ENCODE data around the gene SGIP1. TPM values are rescaled to one million over a fixed set of nuclear protein-coding genes. Genes with fewer than 3 reads are reported as not detected.
"Not testable (repeated sequence)": the region's sequence is repeated elsewhere in the genome, so short reads cannot be mapped to it uniquely, and the experiment has no call there.

SGIP1 gene
- total and polyA plus RNA-seq, 7 donors, result 0.74 to 3.7 (median 1.0) TPM

- H3K4me1 ChIP-seq, result no peaks in the 10 kb centered on the region
- intact Hi-C loops (cut with DNase I), result no loop called here
- TF ChIP-seq CTCF (IDR thresholded peaks at IDR 0.05), result no peak
- H3K27me3 ChIP-seq (ENCODE audit: insufficient read depth in 3 of 3, low read length in 2 of 3), result no peaks in the 10 kb centered on the region
- DNase-seq (no peak), ATAC-seq (no peak)
- WGBS, 3 donors, result 77 to 81% (median 79%) methylated on average over 6 of the region's 6 CpGs
- H3K9me3 ChIP-seq, result no peaks in the 10 kb centered on the region
- no peak overlapping the region for H3K4me3 ChIP-seq
- H3K36me3 ChIP-seq (ENCODE audit: insufficient read depth in 1 of 2, low read depth in 1 of 2), result no peaks in the 10 kb centered on the region
- H3K27ac ChIP-seq, result no peak overlapping the region
Observed at GRCh38 chr1:66788231-66788939, 254.4 kb downstream of the SGIP1 start.

GRCh38 chr1:66791621-66792610 is 258.0 kb downstream of the SGIP1 start:
- Histone ChIP-seq H3K36me3 (ENCODE audit: insufficient read depth in 1 of 2, low read depth in 1 of 2) (no peaks in the 10 kb centered on the region), H3K27ac (no peak overlapping the region), H3K27me3 (ENCODE audit: insufficient read depth in 3 of 3, low read length in 2 of 3) (no peaks in the 10 kb centered on the region), H3K4me3 (no peak overlapping the region), H3K9me3 (no peaks in the 10 kb centered on the region), H3K4me1 (no peaks in the 10 kb centered on the region)
- ATAC-seq, result no peak
- no peak for DNase-seq
- 88 to 89% (median 88%) methylated on average over 5 of the region's 5 CpGs for WGBS, 3 donors
- no peak for TF ChIP-seq CTCF (IDR thresholded peaks at IDR 0.05)
- intact Hi-C loops (cut with DNase I), result no loop called here

- H3K4me1 ChIP-seq; H3K27ac ChIP-seq; ATAC-seq; intact Hi-C loops (cut with DNase I); H3K4me3 ChIP-seq; DNase-seq; H3K27me3 ChIP-seq (ENCODE audit: insufficient read depth in 3 of 3, low read length in 2 of 3); H3K9me3 ChIP-seq; H3K36me3 ChIP-seq (ENCODE audit: insufficient read depth in 1 of 2, low read depth in 1 of 2): not testable (repeated sequence)
- 86 to 93% (median 87%) methylated on average over 2 of the region's 2 CpGs for WGBS, 3 donors
Observed at GRCh38 chr1:66795839-66796238, 261.9 kb downstream of the SGIP1 start.

Other genes starting within 250 kb of the SGIP1 start
- 1 to 10 TPM in 1 of 4 donors, under 1 TPM in 3; 0.38 to 3.9 (median 0.83) TPM for gene DYNLT5, start 218.3 kb downstream of the SGIP1 start, total RNA-seq
- under 1 TPM; 0.21 to 0.55 (median 0.51) TPM for gene DYNLT5, start 218.3 kb downstream of the SGIP1 start, polyA plus RNA-seq